HEK293 (cell line): ENCODE data around the gene HOMER1.

Source experiments
- CTCF ChIA-PET: fragments of 350-600 bp; formaldehyde crosslinking; extraction: SDS; loops from one replicate; lab custom pipeline; 2021; ENCODE audit warnings: antibody characterized with exemption; lab: Yijun Ruan, JAX
- POLR2A ChIA-PET: fragments of 300-600 bp; formaldehyde crosslinking; extraction: SDS; loops from one replicate; lab custom pipeline; 2020; ENCODE audit warnings: antibody characterized with exemption, inconsistent platforms; lab: Yijun Ruan, JAX
- H3K27ac ChIP-seq: fragments of 200-500 bp; sonication (Bioruptor generic); 2 replicates; pipeline ENCODE4 v1.5.1; 2014; ENCODE audit warnings: low read depth, low read length, control low read depth, inconsistent platforms; ENCODE audit errors: extremely low read depth
- H3K36me3 ChIP-seq, 2 experiments: fragments of 200-500 bp in 1 of 2; sonication (Bioruptor generic) in 1 of 2; 1 replicate in 1 of 2; 2 replicates in 1 of 2; pipeline ENCODE4 v1.5.1; 2014 to 2017; ENCODE audit warnings: inconsistent platforms in 2 of 2, low read length in 2 of 2; ENCODE audit not compliant: control insufficient read depth in 2 of 2, insufficient read depth in 1 of 2
- H3K4me1 ChIP-seq: fragments of 200-500 bp; sonication (Bioruptor generic); 2 replicates; pipeline ENCODE4 v1.5.1; 2014; ENCODE audit warnings: mild to moderate bottlenecking, low read length, inconsistent platforms; ENCODE audit not compliant: control insufficient read depth, insufficient read depth
- H3K4me3 ChIP-seq: 2 replicates; pipeline ENCODE4 v1.5.1; 2011; ENCODE audit warnings: low read depth, mild to moderate bottlenecking, control low read depth, low read length, moderate library complexity
- H3K9me3 ChIP-seq: fragments of 200-500 bp; sonication (Bioruptor generic); 2 replicates; pipeline ENCODE4 v1.5.1; 2014; ENCODE audit warnings: low read depth, low read length, inconsistent platforms; ENCODE audit not compliant: control insufficient read depth, insufficient read depth
- FEZF1 ChIP-seq: fragments of 450-650 bp; formaldehyde crosslinking; IDR thresholded peaks from 2 replicates; pipeline ENCODE4 v1.5.1; 2016; ENCODE audit warnings: missing biosample characterization, missing genetic modification characterization
- MEIS1 ChIP-seq: sonication (generic); formaldehyde crosslinking; IDR thresholded peaks from 2 replicates; pipeline ENCODE4 v1.8.1; 2022; ENCODE audit warnings: missing genetic modification reagents, mild to moderate bottlenecking, borderline replicate concordance
- OSR2 ChIP-seq: fragments of 450-650 bp; formaldehyde crosslinking; IDR thresholded peaks from 2 replicates; pipeline ENCODE4 v1.5.1; 2016; ENCODE audit warnings: missing biosample characterization, missing genetic modification characterization
- PRDM1 ChIP-seq: fragments of 450-650 bp; formaldehyde crosslinking; IDR thresholded peaks from 2 replicates; pipeline ENCODE4; 2016; ENCODE audit warnings: missing biosample characterization, missing genetic modification characterization
- PRDM10 ChIP-seq: fragments of 450-650 bp; formaldehyde crosslinking; IDR thresholded peaks from 2 replicates; pipeline ENCODE4 v1.5.1; 2016; ENCODE audit warnings: missing biosample characterization, missing genetic modification characterization
- SP7 ChIP-seq: fragments of 450-650 bp; formaldehyde crosslinking; IDR thresholded peaks from 2 replicates; pipeline ENCODE4 v1.5.1; 2016; ENCODE audit warnings: missing biosample characterization, missing genetic modification characterization
- WT1 ChIP-seq: fragments of 450-650 bp; formaldehyde crosslinking; IDR thresholded peaks from 2 replicates; pipeline ENCODE4 v1.5.1; 2016; ENCODE audit warnings: missing biosample characterization, missing genetic modification characterization
- ZBTB48 ChIP-seq: fragments of 450-650 bp; formaldehyde crosslinking; IDR thresholded peaks from 2 replicates; pipeline ENCODE4 v1.5.1; 2016; ENCODE audit warnings: missing biosample characterization, missing genetic modification characterization
- ZEB2 ChIP-seq: fragments of 450-650 bp; formaldehyde crosslinking; IDR thresholded peaks from 2 replicates; pipeline ENCODE4 v1.5.1; 2016; ENCODE audit warnings: missing biosample characterization, missing genetic modification characterization
- ZNF155 ChIP-seq: fragments of 450-650 bp; formaldehyde crosslinking; IDR thresholded peaks from 2 replicates; pipeline ENCODE4 v1.5.1; 2016; ENCODE audit warnings: missing biosample characterization, missing genetic modification characterization
- ZNF202 ChIP-seq: fragments of 450-650 bp; formaldehyde crosslinking; IDR thresholded peaks from 2 replicates; pipeline ENCODE4 v1.5.1; 2016; ENCODE audit warnings: missing biosample characterization, missing genetic modification characterization, borderline replicate concordance
- ZNF223 ChIP-seq: fragments of 450-650 bp; formaldehyde crosslinking; IDR thresholded peaks from 2 replicates; pipeline ENCODE4 v1.5.1; 2016; ENCODE audit warnings: missing biosample characterization, missing genetic modification characterization
- ZNF521 ChIP-seq: fragments of 450-650 bp; formaldehyde crosslinking; IDR thresholded peaks from 2 replicates; pipeline ENCODE4 v1.5.1; 2017; ENCODE audit warnings: missing biosample characterization, mild to moderate bottlenecking, missing genetic modification characterization
- ZNF610 ChIP-seq: fragments of 450-650 bp; formaldehyde crosslinking; IDR thresholded peaks from 2 replicates; pipeline ENCODE4 v1.5.1; 2016; ENCODE audit warnings: missing biosample characterization, missing genetic modification characterization, borderline replicate concordance
- ZNF660 ChIP-seq: fragments of 450-650 bp; IDR thresholded peaks from 2 replicates; pipeline ENCODE4 v1.5.1; 2018; ENCODE audit warnings: missing biosample characterization, mild to moderate bottlenecking, missing genetic modification characterization
- ZNF792 ChIP-seq: fragments of 450-650 bp; formaldehyde crosslinking; IDR thresholded peaks from 2 replicates; pipeline ENCODE4 v1.5.1; 2016; ENCODE audit warnings: missing biosample characterization, missing genetic modification characterization
- ZSCAN23 ChIP-seq: fragments of 450-650 bp; formaldehyde crosslinking; IDR thresholded peaks from 2 replicates; pipeline ENCODE4 v1.5.1; 2016; ENCODE audit warnings: missing biosample characterization, missing genetic modification characterization
- TF ChIP-seq, protein P1 (sequence below): fragments of 450-650 bp; formaldehyde crosslinking; conservative IDR thresholded peaks from 2 replicates; pipeline ENCODE4 v1.5.1; 2016; ENCODE audit warnings: low read depth, missing biosample characterization, missing genetic modification characterization
- TF ChIP-seq, protein P2 (sequence below): fragments of 450-650 bp; formaldehyde crosslinking; IDR thresholded peaks from 2 replicates; pipeline ENCODE4 v1.5.1; 2017; ENCODE audit warnings: missing biosample characterization, missing genetic modification characterization

HOMER1 gene

DNA sequence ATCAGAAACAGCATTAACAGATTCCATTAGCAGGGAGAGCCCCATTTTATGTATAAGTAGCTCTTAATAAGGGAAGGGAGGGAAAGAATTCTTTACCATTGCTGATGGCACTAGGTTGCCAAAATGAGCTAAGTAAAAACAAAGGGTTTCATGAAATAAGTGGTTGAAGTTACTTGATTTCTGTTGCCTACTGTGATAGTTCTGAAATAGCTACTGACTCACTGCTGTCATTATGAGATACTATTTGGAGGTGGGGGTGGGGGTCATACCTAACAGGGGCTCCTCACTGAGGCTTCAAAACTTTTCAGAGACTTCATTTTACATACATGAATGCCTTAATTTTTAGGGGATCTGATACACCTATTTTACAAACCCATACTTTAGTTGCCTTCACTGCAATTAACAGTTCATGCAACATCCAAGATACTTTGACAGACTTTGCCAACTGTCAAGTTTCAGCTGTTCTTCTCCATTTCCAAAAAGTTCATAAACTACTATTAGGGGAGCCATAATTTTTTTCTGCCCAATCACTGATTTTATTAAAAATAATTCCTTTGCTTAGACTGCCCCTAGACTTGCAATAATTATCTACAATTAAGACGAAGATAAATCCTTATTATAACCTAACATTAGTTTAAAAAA is 4.6 kb downstream of the HOMER1 start:
- H3K4me3 ChIP-seq, result no peak overlapping the region
- H3K36me3 ChIP-seq, result no peaks in the 10 kb centered on the region
- peak overlapping the region; percentile 59; the same call in 1 of the 2 replicates for H3K27ac ChIP-seq
- POLR2A ChIA-PET, result interaction anchor here (1.5 kb wide), 1 partner anchor 269 kb away, joined by 6 read pairs; no protein-coding TSS in a partner anchor
- no peaks in the 10 kb centered on the region for H3K9me3 ChIP-seq
- H3K4me1 ChIP-seq, result peaks cover 24% of the 10 kb centered on the region
- CTCF ChIA-PET, result interaction anchor here (0.6 to 1.0 kb wide), 3 partner anchors 8 to 376 kb away, joined by 3 to 7 read pairs (median 3); no protein-coding TSS in a partner anchor
- TF ChIP-seq SP7 (tag by site-specific recombination), result 0 out of 2 replicates have a peak, but pooled peaks have one; percentile 20
- no peak for TF ChIP-seq ZNF155 (tag by site-specific recombination)
- TF ChIP-seq, protein P1, sequence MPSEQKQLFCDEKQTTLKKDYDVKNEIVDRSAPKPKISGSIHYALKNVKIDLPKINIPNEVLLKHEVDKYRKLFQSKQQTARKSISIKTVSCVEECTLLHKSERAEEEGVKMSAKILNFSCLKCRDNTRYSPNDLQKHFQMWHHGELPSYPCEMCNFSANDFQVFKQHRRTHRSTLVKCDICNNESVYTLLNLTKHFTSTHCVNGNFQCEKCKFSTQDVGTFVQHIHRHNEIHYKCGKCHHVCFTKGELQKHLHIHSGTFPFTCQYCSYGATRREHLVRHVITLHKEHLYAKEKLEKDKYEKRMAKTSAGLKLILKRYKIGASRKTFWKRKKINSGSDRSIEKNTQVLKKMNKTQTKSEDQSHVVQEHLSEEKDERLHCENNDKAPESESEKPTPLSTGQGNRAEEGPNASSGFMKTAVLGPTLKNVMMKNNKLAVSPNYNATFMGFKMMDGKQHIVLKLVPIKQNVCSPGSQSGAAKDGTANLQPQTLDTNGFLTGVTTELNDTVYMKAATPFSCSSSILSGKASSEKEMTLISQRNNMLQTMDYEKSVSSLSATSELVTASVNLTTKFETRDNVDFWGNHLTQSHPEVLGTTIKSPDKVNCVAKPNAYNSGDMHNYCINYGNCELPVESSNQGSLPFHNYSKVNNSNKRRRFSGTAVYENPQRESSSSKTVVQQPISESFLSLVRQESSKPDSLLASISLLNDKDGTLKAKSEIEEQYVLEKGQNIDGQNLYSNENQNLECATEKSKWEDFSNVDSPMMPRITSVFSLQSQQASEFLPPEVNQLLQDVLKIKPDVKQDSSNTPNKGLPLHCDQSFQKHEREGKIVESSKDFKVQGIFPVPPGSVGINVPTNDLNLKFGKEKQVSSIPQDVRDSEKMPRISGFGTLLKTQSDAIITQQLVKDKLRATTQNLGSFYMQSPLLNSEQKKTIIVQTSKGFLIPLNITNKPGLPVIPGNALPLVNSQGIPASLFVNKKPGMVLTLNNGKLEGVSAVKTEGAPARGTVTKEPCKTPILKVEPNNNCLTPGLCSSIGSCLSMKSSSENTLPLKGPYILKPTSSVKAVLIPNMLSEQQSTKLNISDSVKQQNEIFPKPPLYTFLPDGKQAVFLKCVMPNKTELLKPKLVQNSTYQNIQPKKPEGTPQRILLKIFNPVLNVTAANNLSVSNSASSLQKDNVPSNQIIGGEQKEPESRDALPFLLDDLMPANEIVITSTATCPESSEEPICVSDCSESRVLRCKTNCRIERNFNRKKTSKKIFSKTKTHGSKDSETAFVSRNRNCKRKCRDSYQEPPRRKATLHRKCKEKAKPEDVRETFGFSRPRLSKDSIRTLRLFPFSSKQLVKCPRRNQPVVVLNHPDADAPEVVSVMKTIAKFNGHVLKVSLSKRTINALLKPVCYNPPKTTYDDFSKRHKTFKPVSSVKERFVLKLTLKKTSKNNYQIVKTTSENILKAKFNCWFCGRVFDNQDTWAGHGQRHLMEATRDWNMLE (tag by site-specific recombination), result no peak
- TF ChIP-seq ZSCAN23, result no peak
- no peak for TF ChIP-seq ZNF202
- TF ChIP-seq PRDM1, result no peak
- TF ChIP-seq ZNF660 (tag by site-specific recombination), result 0 out of 2 replicates have a peak, but pooled peaks have one; percentile 11
- TF ChIP-seq OSR2, result peak; percentile 58
- no peak for TF ChIP-seq ZNF223 (tag by site-specific recombination)
- no peak for TF ChIP-seq MEIS1
- 0 out of 2 replicates have a peak, but pooled peaks have one; percentile 25 for TF ChIP-seq ZEB2
- no peak for TF ChIP-seq ZNF792 (tag by site-specific recombination)
- TF ChIP-seq, protein P2, sequence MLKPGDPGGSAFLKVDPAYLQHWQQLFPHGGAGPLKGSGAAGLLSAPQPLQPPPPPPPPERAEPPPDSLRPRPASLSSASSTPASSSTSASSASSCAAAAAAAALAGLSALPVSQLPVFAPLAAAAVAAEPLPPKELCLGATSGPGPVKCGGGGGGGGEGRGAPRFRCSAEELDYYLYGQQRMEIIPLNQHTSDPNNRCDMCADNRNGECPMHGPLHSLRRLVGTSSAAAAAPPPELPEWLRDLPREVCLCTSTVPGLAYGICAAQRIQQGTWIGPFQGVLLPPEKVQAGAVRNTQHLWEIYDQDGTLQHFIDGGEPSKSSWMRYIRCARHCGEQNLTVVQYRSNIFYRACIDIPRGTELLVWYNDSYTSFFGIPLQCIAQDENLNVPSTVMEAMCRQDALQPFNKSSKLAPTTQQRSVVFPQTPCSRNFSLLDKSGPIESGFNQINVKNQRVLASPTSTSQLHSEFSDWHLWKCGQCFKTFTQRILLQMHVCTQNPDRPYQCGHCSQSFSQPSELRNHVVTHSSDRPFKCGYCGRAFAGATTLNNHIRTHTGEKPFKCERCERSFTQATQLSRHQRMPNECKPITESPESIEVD (tag by site-specific recombination), result 0 out of 2 replicates have a peak, but pooled peaks have one; percentile 1

DNA sequence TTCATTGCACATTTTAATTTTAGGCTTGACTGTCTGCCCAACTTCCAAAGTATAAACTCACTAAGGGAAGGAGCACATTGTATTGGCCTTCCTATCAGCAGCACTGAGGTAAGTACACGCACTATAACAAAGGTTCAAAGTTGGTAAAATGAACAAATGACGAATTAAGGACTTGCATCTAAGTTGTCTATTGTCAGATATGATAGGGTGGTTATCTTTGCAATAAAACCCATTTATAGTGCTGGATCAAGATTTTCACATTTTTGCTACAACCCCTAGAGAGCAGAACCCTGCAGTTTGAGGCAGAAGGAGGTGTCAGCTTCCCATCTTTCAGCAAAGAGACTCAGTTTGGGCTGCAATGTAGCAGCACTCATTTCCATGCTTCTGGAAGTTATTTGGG is 5.1 kb downstream of the HOMER1 start:
- CTCF ChIA-PET, result interaction anchor here (0.7 to 0.8 kb wide), 2 partner anchors 142 to 484 kb away, joined by 3 read pairs; no protein-coding TSS in a partner anchor

More for the DNA sequence above, 5.1 kb downstream of the HOMER1 start:
- Histone ChIP-seq H3K4me3 (no peak overlapping the region), H3K9me3 (no peaks in the 10 kb centered on the region), H3K4me1 (peaks cover 30% of the 10 kb centered on the region), H3K27ac (peak overlapping the region; percentile 59), H3K36me3 (no peaks in the 10 kb centered on the region)
- TF ChIP-seq PRDM10 (tag by site-specific recombination) (peak; percentile 83), FEZF1 (tag by site-specific recombination) (0 out of 2 replicates have a peak, but pooled peaks have one; percentile 11), ZNF521 (tag by site-specific recombination) (no peak), WT1 (tag by site-specific recombination) (no peak), ZBTB48 (tag by site-specific recombination) (peak; percentile 100), ZNF610 (tag by site-specific recombination) (0 out of 2 replicates have a peak, but pooled peaks have one; percentile 3)
- POLR2A ChIA-PET, result interaction anchor here (1.5 kb wide), 1 partner anchor 268 kb away, joined by 6 read pairs; no protein-coding TSS in a partner anchor
